ENCODE data around the gene LRRC59. TPM values are rescaled to one million over a fixed set of nuclear protein-coding genes. Genes with fewer than 3 reads are reported as not detected.
"Not testable (repeated sequence)": the region's sequence is repeated elsewhere in the genome, so short reads cannot be mapped to it uniquely, and the experiment has no call there.

The LRRC59 gene
- total RNA-seq, 4 donors from 2014 or later = 16.5 to 58.0 (median 39.0) TPM

- 66% methylated on average over 10 of the region's 13 CpGs for WGBS
- H3K4me1 ChIP-seq = peaks cover 34% of the 10 kb centered on the region
- TF ChIP-seq POLR2A (IDR thresholded peaks at IDR 0.05) = no peak
- no peak for TF ChIP-seq POLR2AphosphoS5 (IDR thresholded peaks at IDR 0.05)
- no peak for TF ChIP-seq CTCF (IDR thresholded peaks at IDR 0.05)
- TF ChIP-seq EP300 (IDR thresholded peaks at IDR 0.05) = no peak
- H3K27me3 ChIP-seq = no peaks in the 10 kb centered on the region
- H3K36me3 ChIP-seq = no peaks in the 10 kb centered on the region
- H3K9me3 ChIP-seq = no peaks in the 10 kb centered on the region
- DNase-seq (ENCODE audit: low spot score in 2 of 2) = peak; percentile 64 to 76
- H3K4me3 ChIP-seq = no peak overlapping the region
- no peak overlapping the region for H3K27ac ChIP-seq
Measured at GRCh38 chr17:50344731-50345365, 52.5 kb downstream of the LRRC59 start.

- H3K4me1 ChIP-seq = no peaks in the 10 kb centered on the region
- no peaks in the 10 kb centered on the region for H3K36me3 ChIP-seq
- TF ChIP-seq POLR2A (IDR thresholded peaks at IDR 0.05) (no peak), EP300 (IDR thresholded peaks at IDR 0.05) (no peak), CTCF (IDR thresholded peaks at IDR 0.05) (no peak), POLR2AphosphoS5 (IDR thresholded peaks at IDR 0.05) (no peak)
- H3K27me3 ChIP-seq = peaks cover 3% of the 10 kb centered on the region
- no peak overlapping the region for H3K27ac ChIP-seq
- H3K4me3 ChIP-seq = no peak overlapping the region
- no peaks in the 10 kb centered on the region for H3K9me3 ChIP-seq
- DNase-seq (ENCODE audit: low spot score in 2 of 2) = no peak
Measured at GRCh38 chr17:50339381-50339780, 57.9 kb downstream of the LRRC59 start.

- Histone ChIP-seq H3K4me1 (no peaks in the 10 kb centered on the region), H3K27ac (no peak overlapping the region), H3K4me3 (no peak overlapping the region), H3K9me3 (no peaks in the 10 kb centered on the region), H3K36me3 (no peaks in the 10 kb centered on the region), H3K27me3 (peaks cover 3% of the 10 kb centered on the region)
- TF ChIP-seq POLR2A (IDR thresholded peaks at IDR 0.05) (no peak), EP300 (IDR thresholded peaks at IDR 0.05) (no peak), POLR2AphosphoS5 (IDR thresholded peaks at IDR 0.05) (no peak), CTCF (IDR thresholded peaks at IDR 0.05) (no peak)
- no peak for DNase-seq (ENCODE audit: low spot score in 2 of 2)
Measured at GRCh38 chr17:50338645-50339044, 58.7 kb downstream of the LRRC59 start.

GRCh38 chr17:50337956-50338355, 59.4 kb downstream of the LRRC59 start:
- Histone ChIP-seq H3K27ac (no peak overlapping the region), H3K9me3 (no peaks in the 10 kb centered on the region), H3K4me3 (no peak overlapping the region), H3K27me3 (peaks cover 3% of the 10 kb centered on the region), H3K4me1 (no peaks in the 10 kb centered on the region), H3K36me3 (no peaks in the 10 kb centered on the region)
- 90% methylated on average over 2 of the region's 2 CpGs for WGBS
- TF ChIP-seq POLR2A (IDR thresholded peaks at IDR 0.05) (no peak), CTCF (IDR thresholded peaks at IDR 0.05) (no peak), POLR2AphosphoS5 (IDR thresholded peaks at IDR 0.05) (no peak), EP300 (IDR thresholded peaks at IDR 0.05) (no peak)
- DNase-seq (ENCODE audit: low spot score in 2 of 2) = peak in 1 of 2 donors; percentile 18

GRCh38 chr17:50333291-50334057, 63.8 kb downstream of the LRRC59 start:
- 69% methylated on average over 14 of the region's 14 CpGs for WGBS
- H3K36me3 ChIP-seq; H3K27me3 ChIP-seq; H3K4me1 ChIP-seq; H3K9me3 ChIP-seq; H3K4me3 ChIP-seq; H3K27ac ChIP-seq; DNase-seq (ENCODE audit: low spot score in 2 of 2): not testable (repeated sequence)

Data from suprapubic skin (tissue), 4 donors.